GM18858 (cell line): Measurements from ENCODE around the gene NUP214.
"Not testable (repeated sequence)": the region's sequence is repeated elsewhere in the genome, so short reads cannot be mapped to it uniquely, and the experiment has no call there.

Experiments
- ATAC-seq: cut with Tn5 transposase; IDR thresholded peaks from one replicate; pipeline ENCODE4 v1.9.1; 2021; ENCODE audit not compliant: unreplicated experiment

NUP214 gene

GRCh38 chr9:131096269-131097125 is 28.9 kb upstream of the NUP214 start, which contains the start of gene AIF1L:
Gene AIF1L (plus strand): TSS chr9:131096531. CDS start chr9:131096630, 99 bp downstream.
- ATAC-seq = no peak

- ATAC-seq = no peak
Measured at GRCh38 chr9:131097126-131097947, 28.0 kb upstream of the NUP214 start.

GRCh38 chr9:131097948-131098278 is 27.5 kb upstream of the NUP214 start:
- ATAC-seq = no peak

DNA sequence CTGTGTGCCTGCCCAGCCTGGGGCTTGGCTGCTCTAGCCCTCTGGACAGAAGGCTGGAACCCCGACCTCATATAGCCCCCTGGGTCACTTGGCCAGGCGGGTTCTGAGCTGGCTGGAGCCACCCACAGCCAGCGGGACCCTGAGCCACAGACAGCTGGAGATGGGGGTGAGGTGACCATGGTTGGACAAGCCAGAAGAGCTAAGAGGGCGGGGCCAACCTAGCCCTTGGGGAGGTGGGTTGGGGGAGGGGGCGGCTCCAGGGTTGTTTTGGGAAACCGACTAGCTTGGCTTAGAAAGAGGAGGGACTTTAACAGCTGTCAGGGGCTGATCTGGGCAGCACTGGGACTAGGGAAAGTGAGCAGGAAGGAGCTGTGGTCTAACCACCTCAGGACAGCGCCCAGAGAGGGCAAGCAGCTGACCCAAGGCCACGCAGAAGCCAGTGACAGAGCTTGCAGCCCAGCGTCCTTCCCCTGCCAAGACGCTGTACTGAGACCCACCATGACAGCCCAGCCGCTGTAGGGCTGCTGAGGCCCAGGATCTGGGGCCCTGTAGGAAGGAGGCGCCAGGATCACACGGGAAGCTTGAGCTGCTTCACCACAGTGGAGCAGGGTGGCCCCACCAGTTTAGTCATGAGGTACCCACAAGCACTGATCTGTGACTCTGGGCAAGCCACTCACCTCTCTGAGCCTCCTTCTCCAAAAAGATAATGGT is 26.8 kb upstream of the NUP214 start:
- no peak for ATAC-seq

GRCh38 chr9:131099102-131099606 is 26.2 kb upstream of the NUP214 start:
- ATAC-seq = no peak

GRCh38 chr9:131099845-131100244 is 25.5 kb upstream of the NUP214 start:
- not testable (repeated sequence) for ATAC-seq

DNA sequence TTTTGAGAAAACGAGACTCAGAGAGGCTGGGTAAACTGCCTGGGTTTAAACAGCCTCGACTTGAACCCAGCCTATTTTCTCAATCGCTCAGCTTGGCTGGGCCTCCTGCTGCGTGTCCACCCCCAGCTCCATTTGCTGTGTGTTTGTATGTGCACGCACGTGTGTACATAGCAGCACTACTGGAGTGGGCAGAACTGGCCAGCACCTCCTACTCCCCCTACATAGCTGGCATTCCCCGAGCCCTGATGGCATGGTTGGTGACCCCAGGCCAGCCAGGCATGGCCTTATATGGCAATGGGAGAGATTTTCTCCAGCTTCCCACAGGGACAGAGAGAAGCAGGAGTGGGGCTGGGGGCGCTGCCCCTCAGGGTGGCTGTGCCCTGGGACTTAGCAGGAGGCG is 24.9 kb upstream of the NUP214 start:
- ATAC-seq = no peak

DNA sequence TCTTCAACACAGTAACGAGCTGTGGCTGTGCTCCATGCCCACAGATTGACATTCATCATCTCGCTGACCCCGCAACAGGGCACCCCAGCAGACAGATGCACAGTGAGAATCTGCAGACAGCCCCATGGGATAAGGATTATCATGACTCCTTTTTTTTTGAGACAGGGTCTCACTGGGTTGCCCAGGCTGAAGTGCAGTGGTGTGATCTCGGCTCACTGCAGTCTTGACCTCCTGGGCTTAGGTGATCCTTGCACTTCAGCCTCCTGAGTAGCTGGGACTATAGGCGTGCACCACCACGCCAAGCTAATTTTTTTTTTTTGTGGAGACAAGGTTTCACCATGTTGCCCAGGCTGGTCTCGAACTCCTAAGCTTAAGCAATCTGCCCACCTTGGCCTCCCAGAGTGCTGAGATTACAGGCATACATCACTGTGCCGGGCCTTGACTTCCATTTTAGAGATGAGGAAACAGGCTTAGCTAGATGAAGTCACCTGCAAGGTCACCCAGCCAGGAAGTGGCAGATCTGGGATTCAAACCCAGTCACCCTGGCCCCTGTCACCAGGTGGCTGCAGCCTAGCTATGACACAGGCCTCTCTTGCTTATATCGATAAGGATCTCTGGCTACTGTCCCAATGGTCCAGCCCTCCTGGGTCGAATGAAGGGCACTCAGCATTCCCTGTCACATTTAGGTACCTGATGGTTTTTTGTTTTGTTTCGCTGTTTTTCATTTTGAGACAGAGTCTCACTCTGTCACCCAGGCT is 24.0 kb upstream of the NUP214 start:
- ATAC-seq = no peak

DNA sequence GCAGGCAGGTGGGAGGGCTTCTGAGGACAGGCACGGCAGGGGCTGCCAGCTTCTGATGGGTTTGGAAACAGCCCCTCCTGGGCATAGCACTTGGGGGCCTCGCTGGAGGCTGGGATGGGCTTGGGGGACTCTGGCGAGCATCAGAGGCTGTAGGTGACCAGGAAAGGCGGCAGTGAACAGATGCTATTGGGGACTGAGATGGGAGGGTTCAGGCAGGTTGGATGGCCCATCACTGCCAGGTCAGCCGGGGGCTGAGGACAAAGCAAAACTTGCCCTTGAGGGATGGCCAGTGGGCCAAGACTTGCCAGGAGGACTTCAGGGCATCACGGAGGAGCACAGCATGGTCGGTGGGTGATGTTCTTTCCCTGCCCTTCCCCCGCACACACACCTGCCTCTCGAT is 22.4 kb upstream of the NUP214 start:
- ATAC-seq = no peak

GRCh38 chr9:131103535-131103934 is 21.9 kb upstream of the NUP214 start:
- no peak for ATAC-seq

DNA sequence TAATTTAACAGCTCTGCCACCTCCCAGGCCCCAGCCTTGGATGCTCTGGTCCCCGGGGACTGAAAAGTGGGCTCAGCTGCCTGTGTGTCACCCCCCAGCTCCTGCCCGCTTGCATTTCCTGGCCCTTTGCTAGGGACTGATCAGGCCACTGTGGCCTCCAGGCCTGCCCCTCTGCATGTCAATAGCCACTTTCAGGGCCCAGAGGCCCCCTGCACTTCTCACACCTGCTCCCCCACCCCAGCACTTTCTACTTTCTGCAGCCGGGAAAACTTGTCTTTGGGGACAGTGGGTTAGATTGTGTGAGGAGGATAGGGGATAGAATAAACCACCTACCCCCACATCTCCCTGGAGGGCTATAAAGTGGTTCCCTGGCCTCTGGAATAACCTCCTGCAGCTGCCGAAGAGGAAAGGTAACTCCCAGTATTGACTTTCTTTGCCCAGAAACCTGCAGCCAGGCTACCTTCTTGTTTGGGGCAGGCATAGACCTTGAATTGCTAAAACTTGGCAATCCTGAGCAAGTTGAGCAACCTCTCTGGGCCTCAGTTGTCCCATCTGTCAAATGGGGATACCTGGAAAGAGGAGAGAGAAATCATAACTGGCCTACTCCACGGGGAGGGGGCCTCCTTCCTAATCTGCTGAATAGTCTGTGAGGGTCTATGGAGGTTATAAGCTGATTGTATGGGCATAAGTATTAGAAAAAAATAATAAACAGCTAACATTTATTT is 21.2 kb upstream of the NUP214 start:
- no peak for ATAC-seq

DNA sequence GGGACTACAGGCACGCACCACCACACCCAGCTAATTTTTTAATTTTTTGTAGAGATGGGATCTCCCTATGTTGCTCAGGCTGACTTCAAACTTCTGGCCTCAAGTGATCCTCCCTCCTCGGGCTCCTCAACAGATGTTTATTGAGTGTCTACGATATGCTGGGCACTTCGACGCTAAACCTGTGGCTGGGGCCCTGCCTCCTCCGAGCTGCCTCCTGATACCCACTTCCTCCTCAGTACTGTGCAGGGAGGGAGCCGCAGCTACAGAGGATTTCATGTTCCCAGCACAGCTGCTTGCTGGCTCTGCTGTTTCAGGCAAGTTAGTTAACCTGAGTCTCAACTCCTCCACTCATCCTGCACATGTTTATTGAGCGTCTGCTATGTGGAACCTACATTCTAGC is 19.4 kb upstream of the NUP214 start:
- ATAC-seq = no peak

GRCh38 chr9:131107760-131108159 is 17.6 kb upstream of the NUP214 start:
- ATAC-seq = no peak

DNA sequence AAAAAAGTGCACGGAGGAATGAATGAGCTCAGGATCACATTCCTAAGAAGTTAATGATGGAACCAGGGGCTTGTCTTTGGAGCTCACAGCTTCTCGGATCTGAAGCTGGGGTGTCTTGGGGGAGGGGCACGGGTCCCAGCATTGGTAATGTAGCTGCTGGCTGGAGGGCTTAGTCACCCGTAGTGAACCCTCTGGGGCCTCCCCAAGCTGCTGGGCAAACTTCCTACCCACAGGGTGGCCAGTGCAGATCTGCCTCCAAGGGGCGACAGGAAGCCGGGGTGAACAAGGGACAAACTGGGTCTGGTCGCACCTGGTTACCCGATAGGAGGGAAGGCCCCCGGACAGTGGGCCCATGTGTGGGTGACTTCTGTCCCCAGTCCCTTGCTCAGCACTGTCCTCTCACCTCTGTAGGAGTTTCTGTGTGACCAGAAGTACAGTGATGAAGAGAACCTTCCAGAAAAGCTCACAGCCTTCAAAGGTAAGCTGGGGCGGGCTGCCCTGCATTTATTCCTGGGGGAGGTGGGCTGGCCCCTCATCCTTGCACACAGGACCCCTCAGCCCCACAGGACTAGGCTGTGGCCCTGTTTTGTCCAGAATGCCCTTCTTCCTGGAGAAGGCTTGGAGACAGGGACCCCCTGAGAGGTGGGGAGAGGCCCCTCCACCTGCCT is 14.1 kb upstream of the NUP214 start:
- no peak for ATAC-seq

DNA sequence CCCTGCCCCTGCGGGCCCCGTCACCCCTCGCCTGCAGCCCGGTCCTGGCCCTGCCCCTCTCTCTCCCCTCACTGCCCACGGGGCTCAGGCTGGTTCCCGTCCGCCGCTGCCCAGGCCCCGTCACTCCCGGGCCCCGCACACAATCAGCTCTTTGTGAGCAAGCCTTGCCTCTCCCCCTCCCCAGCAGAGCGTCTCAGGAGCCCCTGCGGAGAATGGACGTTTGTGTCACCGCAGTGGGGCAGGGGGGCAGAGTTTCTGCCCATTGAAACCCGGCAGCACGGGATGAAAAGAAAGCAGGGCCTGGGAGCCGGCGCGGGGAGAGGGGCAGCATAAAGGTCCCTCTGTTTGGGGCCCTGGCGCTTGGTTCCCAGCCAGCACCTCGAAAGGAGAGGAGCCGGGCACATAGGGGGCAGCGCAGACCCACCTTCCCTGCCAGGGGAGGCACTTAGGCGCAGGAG is 13.5 kb upstream of the NUP214 start:
- no peak for ATAC-seq

GRCh38 chr9:131112374-131113154 is 12.8 kb upstream of the NUP214 start:
- ATAC-seq = no peak

DNA sequence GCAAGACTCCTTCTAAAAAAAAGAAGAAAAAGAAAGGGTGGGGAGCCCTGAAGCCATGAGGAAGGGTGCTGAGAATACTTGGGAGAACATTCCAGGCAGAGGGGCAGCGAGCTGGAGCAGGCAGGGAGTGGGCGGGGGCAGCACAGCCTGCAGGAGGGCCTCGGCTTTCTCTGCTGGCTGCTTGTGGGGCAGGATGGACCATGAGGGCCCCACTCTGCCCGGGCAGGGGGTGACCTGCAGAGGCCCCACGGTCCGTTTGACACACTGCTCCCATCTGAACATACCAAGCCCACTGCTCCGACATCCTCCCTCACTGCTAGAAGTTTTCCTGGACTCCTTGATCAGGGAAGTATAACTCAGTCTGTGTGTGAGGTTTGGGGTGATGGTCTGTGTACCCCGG is 11.7 kb upstream of the NUP214 start:
- no peak for ATAC-seq

DNA sequence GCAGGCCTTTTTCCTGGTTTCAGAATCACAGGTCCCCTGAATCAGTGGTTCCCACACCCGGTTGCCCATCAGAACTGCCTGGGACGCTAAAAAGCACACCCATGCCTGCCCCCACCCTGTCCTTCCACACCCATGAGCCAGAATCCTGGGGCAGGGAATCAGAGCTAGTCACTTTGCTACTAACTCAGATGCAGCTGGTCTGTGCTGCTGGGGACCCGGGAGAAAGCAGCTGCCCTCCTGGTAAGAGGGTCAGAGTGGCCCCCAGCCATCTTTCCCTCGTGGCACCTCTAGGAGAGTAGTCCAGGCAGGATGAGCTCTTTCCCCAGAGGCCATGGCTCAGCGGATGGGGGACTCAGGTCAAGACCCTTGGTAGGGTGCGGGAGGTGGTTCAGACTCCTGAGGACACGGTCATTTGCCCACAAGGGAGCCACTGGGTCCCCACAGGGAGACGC is 11.3 kb upstream of the NUP214 start:
- no peak for ATAC-seq
